Measurements from ENCODE around the gene ZBTB17. TPM values are rescaled to one million over a fixed set of nuclear protein-coding genes. Genes with fewer than 3 reads are reported as not detected.

ZBTB17 gene
- total and polyA plus RNA-seq, 10 of the 15 experiments (the other 5 are each of a cell fraction or from before 2014, with no cell fraction given) = 0.87 to 59.4 (median 38.7) TPM

GRCh38 chr1:16022393-16022792, 46.5 kb upstream of the ZBTB17 start:
- no peak for DNase-seq (ENCODE audit: low read depth, low spot score)
- no peak for FAIRE-seq
- ChIA-PET SMC1A (ENCODE audit: uncharacterized antibody, unreplicated experiment) (no interaction called here), RAD21 (ENCODE audit: unreplicated experiment) (interaction anchor here (1.3 kb wide), 1 partner anchor 10 kb away, joined by 4 read pairs; no protein-coding TSS in a partner anchor), CTCF (interaction anchor here (6.4 kb wide), 1 partner anchor 14 kb away, joined by 36 read pairs; no protein-coding TSS in a partner anchor), POLR2A (no interaction called here)
- Histone ChIP-seq H3K4me3 (no peak overlapping the region), H3K79me2 (ENCODE audit: control insufficient read depth, insufficient read depth, low read length) (no peaks in the 10 kb centered on the region), H3K9me3 (replicated peaks; ENCODE audit: control insufficient read depth, insufficient read depth, low read length) (no peaks in the 10 kb centered on the region), H4K20me1 (ENCODE audit: control insufficient read depth, insufficient read depth) (no peaks in the 10 kb centered on the region), H3K27me3 (replicated peaks in 1 of 2; ENCODE audit: control insufficient read depth in 2 of 2, insufficient read depth in 2 of 2, low read length in 1 of 2) (peaks cover 0 to 2% of the 10 kb centered on the region in 2 experiments; a peak in 2 of 4 replicates), H3K9ac (ENCODE audit: control insufficient read depth, insufficient read depth, low read length) (no peak overlapping the region), H3K27ac (ENCODE audit: control insufficient read depth, insufficient read depth) (no peak overlapping the region), H3K36me3 (ENCODE audit: control insufficient read depth in 2 of 2, insufficient read depth in 2 of 2, low read length in 1 of 2) (no peaks in the 10 kb centered on the region), H3K4me2 (ENCODE audit: control insufficient read depth, insufficient read depth) (no peak overlapping the region), H2AFZ (ENCODE audit: control insufficient read depth, low read depth, low read length) (no peak overlapping the region), H3K4me1 (ENCODE audit: control insufficient read depth, insufficient read depth, low read length) (no peaks in the 10 kb centered on the region)
- TF ChIP-seq CUX1 (IDR thresholded peaks at IDR 0.05; ENCODE audit: insufficient replicate concordance, low read depth, low read length) (no peak), ESRRA (IDR thresholded peaks at IDR 0.05; ENCODE audit: low read length) (no peak), HSF1 (IDR thresholded peaks at IDR 0.05; ENCODE audit: low read depth, low read length) (no peak), JUNB (IDR thresholded peaks at IDR 0.05) (no peak), EED (IDR thresholded peaks at IDR 0.05; ENCODE audit: low read depth) (no peak), POLR2AphosphoS2 (IDR thresholded peaks at IDR 0.05; ENCODE audit: low read depth, low read length) (no peak), NFYB (IDR thresholded peaks at IDR 0.05; ENCODE audit: insufficient read depth, low read depth, low read length) (no peak)
- no peak for ATAC-seq
- intact Hi-C loops (cut with micrococcal nuclease; ENCODE audit: unreplicated experiment) = no loop called here
- 37% methylated on average over 11 of the region's 11 CpGs for WGBS (ENCODE audit: insufficient coverage, insufficient replicate concordance, low lambda C conversion rate, missing lambda C conversion rate)
- in situ Hi-C loops (cut with MboI) = no loop called here
- no TSS peak for BruUV-seq (replicated peaks)
